Left kidney (tissue), 2 donors: ENCODE measurements around the gene CHCHD3. TPM values are rescaled to one million over a fixed set of nuclear protein-coding genes. Genes with fewer than 3 reads are reported as not detected.

Experiments used
- DNase-seq: peaks from one replicate; pipeline ENCODE4 v3.0.0-alpha.2; 2013
- polyA plus RNA-seq: library from polyadenylated mRNA; unstranded; fragments of 120-200 nt; gene quantifications from one replicate; pipeline ENCODE4 v1.2.1, GENCODE V29; 2013; ENCODE audit not compliant: insufficient read length

Gene CHCHD3
- polyA plus RNA-seq, 1 donor: 82.6 TPM

DNA sequence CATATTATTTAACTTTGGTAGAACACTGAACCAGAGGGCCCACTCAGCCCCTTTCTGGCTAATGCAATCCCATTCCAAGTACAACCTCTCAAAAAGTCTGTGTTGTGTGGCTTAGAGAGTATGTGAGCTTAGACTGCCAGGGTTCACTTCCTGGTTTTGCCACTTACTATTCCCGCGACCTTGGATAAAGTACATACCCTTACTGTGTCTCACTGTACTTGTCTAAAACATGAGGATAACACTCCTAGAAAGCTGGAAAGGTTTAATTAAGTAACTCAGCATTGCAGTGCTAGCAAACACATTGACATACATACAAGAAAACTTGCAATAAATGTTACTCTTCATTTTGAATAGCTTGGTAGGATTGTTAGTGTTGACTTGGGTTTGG, 215.8 kb downstream of the CHCHD3 start:
- no peak for DNase-seq

DNA sequence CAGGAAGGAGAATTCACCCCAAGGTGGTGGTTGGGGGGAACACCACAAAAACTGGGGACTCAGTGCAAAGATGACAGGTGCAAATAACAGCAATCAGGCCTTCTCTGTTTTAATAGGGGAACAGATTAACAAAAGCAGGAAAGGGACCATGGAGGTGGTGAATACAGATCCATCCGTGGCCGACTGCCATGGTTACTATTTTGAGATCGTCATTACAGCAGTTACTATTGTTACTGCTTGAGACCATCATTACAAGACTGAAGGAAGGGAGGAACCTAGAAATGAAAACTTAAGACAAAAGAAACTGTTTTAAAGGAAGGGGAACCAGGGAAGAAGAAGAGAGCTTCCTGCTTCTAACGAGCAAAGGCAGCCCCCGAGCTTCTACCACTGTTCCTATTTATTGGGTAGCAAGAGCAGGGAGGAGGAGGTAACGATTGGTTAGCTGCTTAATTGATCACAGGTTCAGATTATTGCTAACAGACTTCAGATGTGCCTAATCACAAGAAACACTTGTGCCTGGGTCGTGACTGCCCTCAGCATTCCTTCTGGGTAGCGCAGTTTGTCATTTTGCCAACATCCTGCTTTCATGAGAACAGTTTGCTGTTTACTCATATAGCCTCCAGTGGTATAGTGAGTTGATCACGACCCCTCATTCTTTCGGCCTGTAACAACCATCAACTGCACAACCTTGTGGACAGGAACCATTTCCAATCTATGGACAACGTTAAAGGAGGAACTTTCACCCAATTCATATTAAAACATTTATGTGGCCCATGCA, 216.3 kb downstream of the CHCHD3 start:
- peak; percentile 20 for DNase-seq

DNA sequence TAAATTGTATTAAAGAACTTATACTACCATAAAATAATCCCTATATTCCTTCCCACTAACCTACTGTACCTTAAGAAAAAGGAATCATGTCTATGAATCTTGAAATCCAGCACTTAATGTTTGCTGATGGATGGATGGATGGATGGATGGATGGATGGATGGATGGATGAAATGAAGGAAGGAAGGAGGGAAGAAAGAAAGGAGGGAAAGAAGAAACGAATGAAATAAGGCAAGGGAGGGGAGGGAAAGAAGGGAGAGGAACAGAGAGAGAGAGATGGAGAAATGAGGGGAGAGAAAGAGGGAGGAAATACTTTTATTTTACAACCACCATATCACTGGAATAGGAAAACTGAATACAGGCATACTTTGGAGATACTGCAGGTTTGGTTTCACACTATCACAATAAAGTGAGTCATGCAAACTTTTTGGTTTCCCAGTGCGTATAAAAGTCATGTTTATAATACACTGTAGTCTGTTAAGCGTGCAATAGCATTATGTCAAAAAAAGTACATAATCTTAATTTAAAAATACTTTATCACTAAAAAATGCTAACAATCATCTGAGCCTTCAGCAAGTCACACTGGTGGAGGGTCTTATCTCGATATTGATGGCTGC, 219.8 kb downstream of the CHCHD3 start:
- no peak for DNase-seq

GRCh38 chr7:132861424-132861823, 220.5 kb downstream of the CHCHD3 start:
- DNase-seq: no peak

DNA sequence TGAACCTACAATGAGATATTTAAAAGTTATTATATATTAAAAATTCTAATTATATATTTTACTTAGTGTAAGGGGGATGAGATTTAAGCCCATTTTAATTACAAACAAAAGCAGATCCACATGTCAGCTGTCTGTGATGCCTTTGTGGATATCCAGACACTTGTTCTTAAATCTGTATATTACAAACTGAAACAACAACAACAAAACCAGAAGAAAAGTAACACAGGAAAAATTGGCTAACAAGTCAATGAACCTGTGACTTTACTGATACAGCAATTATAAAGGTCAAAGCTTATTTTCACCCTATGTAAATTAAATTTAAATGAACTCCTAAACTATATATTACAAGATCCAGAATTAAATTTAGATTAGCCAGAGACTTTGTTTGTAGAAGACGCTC, 222.7 kb downstream of the CHCHD3 start:
- no peak for DNase-seq

- DNase-seq: no peak
Observed at GRCh38 chr7:132858760-132859159, 223.1 kb downstream of the CHCHD3 start.

- no peak for DNase-seq
Observed at GRCh38 chr7:132858251-132858650, 223.6 kb downstream of the CHCHD3 start.

- no peak for DNase-seq
Observed at GRCh38 chr7:132857703-132858102, 224.2 kb downstream of the CHCHD3 start.

DNA sequence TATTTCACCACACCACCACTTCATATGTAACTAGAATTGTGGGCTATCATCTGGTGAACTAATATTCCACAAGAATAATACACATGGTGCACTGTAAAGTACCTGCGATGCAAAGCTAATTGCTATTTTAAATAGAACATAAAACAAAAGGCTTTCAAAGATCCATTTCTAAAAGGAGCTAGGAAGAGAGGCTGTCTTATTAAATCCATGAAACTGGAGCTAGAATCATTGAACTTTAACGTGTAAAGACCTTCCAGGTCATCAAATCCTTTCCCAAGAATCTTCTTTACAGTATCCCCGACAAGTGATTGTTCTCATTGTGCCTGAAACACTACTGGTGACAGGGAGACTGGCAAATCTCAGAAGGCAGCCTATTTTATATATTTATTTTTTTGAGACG, 224.9 kb downstream of the CHCHD3 start:
- DNase-seq: no peak

GRCh38 chr7:132856416-132856815, 225.5 kb downstream of the CHCHD3 start:
- DNase-seq: no peak

DNA sequence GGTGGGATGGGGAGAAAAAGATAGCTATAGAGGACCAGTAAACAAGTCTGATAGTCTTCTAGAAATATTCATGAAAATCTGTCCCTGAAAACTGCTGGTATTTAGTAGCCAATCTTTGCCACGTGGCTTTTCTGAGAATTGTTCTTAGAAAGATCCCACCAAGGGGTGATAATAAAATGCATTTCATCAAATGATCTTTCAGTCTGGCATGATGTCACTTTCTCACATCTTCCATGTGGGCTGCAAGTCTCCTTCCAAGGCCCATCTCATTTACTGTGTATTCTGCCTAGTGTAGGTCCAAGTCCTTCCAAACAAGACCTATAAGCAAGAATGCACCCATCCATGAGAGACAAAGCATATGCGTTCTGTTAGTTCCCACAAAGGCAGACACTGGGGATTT, 226.0 kb downstream of the CHCHD3 start:
- DNase-seq: no peak

DNA sequence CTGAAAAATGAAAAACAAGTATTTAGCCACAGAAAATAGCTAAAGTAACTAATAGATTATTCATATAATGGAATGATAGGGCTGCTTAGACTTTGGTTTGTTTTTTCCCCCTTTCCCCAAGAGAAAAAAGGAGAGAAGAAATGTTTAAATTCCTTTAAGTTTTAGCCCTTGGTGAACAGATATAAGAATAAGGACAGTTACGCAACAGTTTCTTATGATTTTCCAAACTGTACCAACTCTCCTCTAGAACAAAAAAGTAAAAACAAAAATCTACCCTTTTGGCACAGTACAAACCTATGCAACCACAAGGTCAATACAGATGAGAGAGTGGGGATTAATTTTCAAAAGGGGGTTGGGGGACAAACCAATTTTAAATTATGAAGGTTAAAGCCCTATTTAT, 227.7 kb downstream of the CHCHD3 start:
- no peak for DNase-seq

DNA sequence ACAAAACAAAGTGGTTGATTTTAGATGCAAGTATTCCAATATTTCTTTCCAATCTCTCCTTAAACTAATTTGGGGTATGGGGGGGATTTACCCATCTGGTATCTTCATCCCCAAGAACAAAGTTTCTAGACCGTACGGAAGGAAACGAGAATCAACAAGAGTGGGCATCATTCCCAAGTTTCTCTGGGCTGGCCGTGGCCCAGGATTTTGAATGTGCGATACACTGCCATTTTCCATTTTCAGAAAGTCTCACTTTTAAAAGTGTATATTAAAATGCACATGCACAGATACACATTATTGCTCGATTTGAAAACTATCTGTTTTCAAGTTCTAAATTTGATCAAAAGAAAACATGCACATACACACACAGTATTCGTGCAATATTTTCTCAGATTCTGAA, 234.5 kb downstream of the CHCHD3 start:
- no peak for DNase-seq

GRCh38 chr7:132846086-132846485, 235.8 kb downstream of the CHCHD3 start:
- no peak for DNase-seq

DNA sequence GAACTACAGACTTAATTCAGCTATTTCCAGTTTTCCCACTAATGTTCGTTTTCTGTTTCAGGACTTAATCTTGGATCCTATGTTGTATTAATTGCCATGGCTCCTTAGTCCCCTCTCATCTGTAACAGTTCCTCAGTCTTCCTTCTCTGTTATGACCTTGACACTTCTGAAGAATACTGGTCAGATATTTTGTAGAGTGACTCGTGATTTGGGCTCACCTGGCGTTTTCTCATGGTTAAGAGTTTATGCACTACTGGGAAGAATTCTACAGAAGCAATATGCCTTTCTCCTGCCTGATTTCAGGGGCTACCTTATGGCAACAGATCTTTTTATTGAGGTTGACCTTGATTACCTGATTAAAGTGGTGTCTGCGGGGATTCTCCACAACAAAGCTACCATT, 239.4 kb downstream of the CHCHD3 start:
- no peak for DNase-seq

- no peak for DNase-seq
Observed at GRCh38 chr7:132840199-132840598, 241.7 kb downstream of the CHCHD3 start.

GRCh38 chr7:132838313-132838712, 243.6 kb downstream of the CHCHD3 start:
- DNase-seq: no peak

GRCh38 chr7:132837529-132837928, 244.4 kb downstream of the CHCHD3 start:
- no peak for DNase-seq

DNA sequence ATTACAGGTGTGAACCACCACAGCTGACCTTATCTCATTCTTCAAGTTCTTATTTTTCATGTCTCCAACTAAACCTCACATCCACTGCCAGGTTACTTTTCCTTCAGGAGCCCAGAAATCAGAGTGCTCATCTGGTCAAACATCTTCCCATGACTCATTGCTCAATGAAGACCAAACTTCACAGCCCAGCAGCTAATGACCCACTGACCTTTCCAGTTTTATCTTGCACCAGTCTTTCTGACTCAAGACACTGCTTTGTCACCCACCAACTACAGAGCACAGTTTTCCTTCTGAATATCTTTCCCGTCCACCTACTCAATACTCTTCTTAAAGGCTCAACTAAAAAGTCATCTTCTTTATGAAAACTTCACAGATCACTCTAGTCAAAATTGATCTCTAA, 245.1 kb downstream of the CHCHD3 start:
- no peak for DNase-seq

- no peak for DNase-seq
Observed at GRCh38 chr7:132830941-132831340, 250.9 kb downstream of the CHCHD3 start.

DNA sequence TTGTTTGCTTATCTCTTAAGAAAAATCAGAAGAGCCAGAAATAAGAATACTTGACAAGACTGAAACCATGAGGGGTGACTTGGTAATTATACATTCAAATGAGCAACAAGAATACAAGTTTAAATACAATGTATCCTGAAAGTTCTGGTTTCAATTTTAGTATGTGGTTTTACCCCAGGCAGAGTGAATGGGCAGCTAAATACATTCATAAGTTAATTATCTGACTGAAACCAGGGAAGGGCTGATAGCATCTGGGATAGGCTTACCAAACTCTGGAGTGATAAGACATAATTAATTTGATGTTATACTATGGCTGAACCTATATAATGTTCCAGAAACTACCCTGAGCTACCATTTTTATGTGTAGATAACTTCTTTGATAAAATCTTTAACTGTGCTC, 253.4 kb downstream of the CHCHD3 start:
- no peak for DNase-seq

DNA sequence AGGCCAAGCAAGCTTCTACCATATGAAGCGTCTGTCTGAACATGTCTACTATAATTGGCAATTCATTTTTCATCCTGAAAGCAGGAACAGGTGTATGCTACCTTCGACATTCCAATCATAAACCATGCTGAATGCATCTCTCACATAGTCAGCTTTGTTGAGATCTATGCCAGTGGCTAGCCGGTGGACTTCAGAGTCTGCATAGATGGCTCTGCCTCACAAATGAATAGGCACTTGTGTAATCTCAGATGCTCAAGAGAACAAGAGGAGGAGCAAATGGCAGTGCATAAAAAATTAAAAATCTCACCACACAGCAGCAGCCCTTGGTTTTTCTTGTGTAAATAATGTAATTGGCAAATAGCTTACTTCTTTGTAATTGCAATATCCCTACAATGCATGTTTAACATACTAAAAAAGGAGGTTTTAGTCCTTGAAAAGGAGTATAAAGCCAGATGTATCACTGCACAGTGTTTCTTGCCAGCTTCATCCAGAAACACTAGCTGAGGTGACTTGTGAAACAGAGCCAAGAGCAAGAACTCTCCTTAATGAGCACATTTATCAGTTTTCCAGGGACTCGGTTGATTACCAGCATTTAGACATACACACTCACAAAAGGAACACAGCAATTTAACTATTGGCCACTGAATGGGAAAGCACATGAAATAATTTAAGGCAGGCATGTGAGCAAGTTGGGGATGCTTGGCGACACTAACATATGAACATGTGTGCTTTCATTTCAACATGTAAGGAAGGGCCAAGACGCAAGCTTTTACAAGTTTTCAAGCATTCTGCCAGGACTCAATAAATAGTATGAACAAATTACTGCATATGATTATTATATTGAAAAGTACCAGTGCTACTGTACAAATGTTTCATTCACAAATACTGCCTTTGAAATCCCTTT, 255.7 kb downstream of the CHCHD3 start:
- DNase-seq: no peak

DNA sequence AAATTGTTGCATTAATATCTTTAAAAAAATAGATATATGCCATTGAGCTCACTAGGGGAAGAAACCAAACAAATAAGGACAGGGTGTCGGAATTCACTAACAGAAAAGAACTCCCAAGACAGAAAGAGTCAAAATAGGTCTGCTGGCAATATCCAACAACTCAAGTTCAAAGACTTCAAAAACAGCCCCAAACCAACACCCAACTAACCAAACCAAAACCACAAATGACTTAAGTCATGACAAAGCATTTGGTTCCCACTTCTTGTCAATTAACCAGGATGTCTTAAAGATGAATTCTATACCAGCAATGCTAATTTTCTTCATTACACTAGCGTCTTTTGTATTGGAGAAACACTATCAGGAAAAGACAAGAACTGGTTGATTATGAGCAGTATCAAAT, 256.7 kb downstream of the CHCHD3 start:
- DNase-seq: no peak
